ENCODE measurements around the gene TUFM. TPM values are rescaled to one million over a fixed set of nuclear protein-coding genes. Genes with fewer than 3 reads are reported as not detected.

TUFM gene
- total RNA-seq, 1 experiment from 2014 or later: 296 TPM

- no peaks in the 10 kb centered on the region for H3K27me3 Mint-ChIP-seq (ENCODE audit: low read depth)
- no peak overlapping the region for H3K27ac Mint-ChIP-seq
- ChIA-PET POLR2A (no interaction called here), CTCF (no interaction called here)
- no peaks in the 10 kb centered on the region for H3K9me3 Mint-ChIP-seq
- H3K4me3 Mint-ChIP-seq: no peak overlapping the region
- H3K36me3 Mint-ChIP-seq: peaks cover 90% of the 10 kb centered on the region
- peaks cover 12% of the 10 kb centered on the region for H3K4me1 Mint-ChIP-seq
- TF ChIP-seq TP53 (CRISPR knock-in tag; IDR thresholded peaks at IDR 0.05) (no peak), NFYB (CRISPR knock-in tag; conservative IDR thresholded peaks at IDR 0.05; ENCODE audit: low read depth) (no peak), HMGXB4 (CRISPR knock-in tag; IDR thresholded peaks at IDR 0.05) (no peak), TCF7 (CRISPR knock-in tag; IDR thresholded peaks at IDR 0.05; ENCODE audit: low read depth) (no peak), GRHL2 (CRISPR knock-in tag; IDR thresholded peaks at IDR 0.05; ENCODE audit: insufficient replicate concordance, severe bottlenecking) (no peak), ZNF121 (CRISPR knock-in tag; IDR thresholded peaks at IDR 0.05) (no peak), MAX (CRISPR knock-in tag; IDR thresholded peaks at IDR 0.05) (no peak), AFF4 (CRISPR knock-in tag; IDR thresholded peaks at IDR 0.05; ENCODE audit: borderline replicate concordance) (no peak), GABPB1 (CRISPR knock-in tag; IDR thresholded peaks at IDR 0.05) (no peak)
- DNase-seq (ENCODE audit: low spot score) (no peak), ATAC-seq (no peak)
These were observed 16.4 kb downstream of the TUFM start for GRCh38 chr16:28829747-28830146.

GRCh38 chr16:28826141-28826540 is 20.0 kb downstream of the TUFM start:
- POLR2A ChIA-PET: no interaction called here
- Mint-ChIP-seq H3K4me3 (peak overlapping the region; percentile 39), H3K9me3 (no peaks in the 10 kb centered on the region), H3K27me3 (ENCODE audit: low read depth) (no peaks in the 10 kb centered on the region), H3K4me1 (peaks cover 27% of the 10 kb centered on the region), H3K36me3 (peaks cover 64% of the 10 kb centered on the region), H3K27ac (peak overlapping the region; percentile 77; the same call in 1 of the 2 replicates)
- TF ChIP-seq NFE2L1 (CRISPR knock-in tag; IDR thresholded peaks at IDR 0.05) (no peak), STAT6 (CRISPR knock-in tag; conservative IDR thresholded peaks at IDR 0.05; ENCODE audit: low read depth) (no peak), MLX (CRISPR knock-in tag; IDR thresholded peaks at IDR 0.05) (no peak), ERG (CRISPR knock-in tag; IDR thresholded peaks at IDR 0.05) (no peak)
- DNase-seq (ENCODE audit: low spot score): no peak
- ATAC-seq: no peak
- CTCF ChIA-PET: no interaction called here

Measured in WTC11 (cell line).